Endothelial cell of hepatic sinusoid (primary cell): ENCODE results near the gene ARHGEF1.
"Not testable (repeated sequence)": the region's sequence is repeated elsewhere in the genome, so short reads cannot be mapped to it uniquely, and the experiment has no call there.

Source experiments
- in situ Hi-C: cut with HindIII; loops from 2 replicates; pipeline ENCODE4 v1.10.0; 2017; ENCODE audit warnings: low sequenced_read_pairs

The ARHGEF1 gene

DNA sequence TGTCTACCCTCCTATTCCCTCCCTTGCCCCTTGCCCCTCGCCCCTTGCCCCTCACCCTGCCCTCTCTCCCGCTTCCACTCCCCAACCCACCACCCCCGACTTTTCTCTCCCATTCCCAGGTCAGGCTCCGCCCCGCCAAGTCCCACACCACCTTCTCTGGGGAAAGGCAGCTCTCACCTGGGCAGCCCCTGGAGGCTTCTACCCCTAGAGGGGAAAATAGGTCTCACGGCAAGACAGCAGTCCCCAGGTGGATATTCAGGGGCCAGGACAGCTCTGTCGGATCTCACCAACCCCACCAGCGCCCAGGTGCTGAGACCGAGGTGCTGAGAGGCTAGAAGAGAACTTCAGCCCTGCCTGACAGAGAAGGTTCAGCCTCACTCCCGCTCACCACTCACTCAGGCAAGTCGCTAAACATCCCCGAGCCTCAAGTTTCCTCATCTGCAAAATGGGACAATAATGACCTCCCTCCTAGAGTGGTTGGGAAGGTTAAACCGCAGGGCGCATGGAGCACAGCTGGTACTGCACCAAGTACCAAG is 46.6 kb downstream of the ARHGEF1 start:
- in situ Hi-C loops = no loop called here

DNA sequence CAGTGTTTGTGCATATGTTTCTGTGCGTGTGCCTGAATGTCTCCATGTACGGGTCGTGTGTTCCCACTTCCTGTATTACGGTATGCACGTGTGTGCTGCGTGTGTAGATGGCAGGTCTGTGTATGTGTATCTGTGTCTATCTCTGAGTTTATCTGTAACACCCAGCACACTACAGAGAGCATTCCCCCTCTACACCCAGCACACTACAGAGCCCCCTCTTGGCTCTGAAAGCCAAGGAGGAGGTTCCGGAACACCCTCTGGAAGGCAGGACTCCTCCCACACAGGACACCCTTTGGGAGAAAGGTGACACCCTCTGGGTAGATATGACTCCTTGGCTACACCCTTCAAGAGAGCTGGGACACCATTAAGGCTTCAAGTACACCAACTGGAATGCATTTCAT is 47.3 kb downstream of the ARHGEF1 start:
- in situ Hi-C loops = no loop called here

DNA sequence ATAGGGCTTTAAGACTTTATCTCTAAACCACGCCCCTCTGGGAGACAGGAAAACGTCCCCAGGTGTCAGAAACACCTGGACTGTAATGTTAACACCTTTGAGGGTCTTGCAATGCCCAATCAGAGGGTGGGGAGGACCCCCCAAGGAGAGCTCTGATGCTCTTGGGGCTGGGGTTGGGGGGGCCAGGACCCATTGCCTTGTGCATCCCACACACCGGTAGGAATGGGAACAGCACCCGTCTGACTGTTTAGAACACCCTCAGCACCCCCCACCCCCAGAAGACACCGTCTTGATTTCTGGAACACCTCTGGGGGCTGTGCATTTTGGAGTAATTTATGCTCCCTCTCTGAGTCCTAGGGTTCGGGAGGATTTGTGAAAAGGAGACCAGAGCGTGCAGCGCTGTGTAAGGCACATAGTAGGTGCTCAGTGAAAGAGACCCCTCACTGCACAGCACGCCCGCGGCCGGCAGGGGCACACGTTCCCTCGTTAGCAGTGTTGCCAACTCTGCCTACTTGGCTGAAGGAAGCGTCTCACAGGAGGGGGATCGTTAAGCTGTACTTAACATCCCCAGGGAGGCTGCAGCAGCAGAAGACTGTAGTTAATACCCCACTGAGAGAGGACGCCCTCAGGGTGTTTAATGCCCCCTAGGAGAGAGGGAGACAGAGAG is 48.1 kb downstream of the ARHGEF1 start:
- in situ Hi-C loops = no loop called here

DNA sequence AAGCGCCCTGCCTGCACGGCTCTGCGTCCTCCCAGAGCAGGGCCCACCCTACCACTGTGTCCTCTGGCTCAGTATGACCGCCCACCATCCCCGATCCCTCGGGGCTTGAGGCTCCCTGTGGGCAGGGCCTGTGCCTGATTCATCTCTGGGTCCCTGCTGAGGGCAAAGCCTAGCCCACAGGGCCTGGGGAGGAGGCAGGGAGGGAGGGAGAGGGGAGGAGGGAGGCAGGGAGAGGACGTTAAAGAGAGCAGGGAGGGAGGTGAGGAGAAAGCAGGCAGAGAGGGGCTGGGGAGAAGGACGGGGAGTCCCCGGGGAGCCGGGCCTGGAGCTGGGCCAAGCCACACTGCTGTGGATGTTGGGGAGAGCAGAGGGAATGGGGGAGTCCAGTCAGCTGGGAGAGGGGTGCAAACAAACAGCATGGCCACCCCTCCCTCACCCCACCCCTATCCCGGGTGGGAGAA is 49.3 kb downstream of the ARHGEF1 start:
- in situ Hi-C loops = no loop called here

DNA sequence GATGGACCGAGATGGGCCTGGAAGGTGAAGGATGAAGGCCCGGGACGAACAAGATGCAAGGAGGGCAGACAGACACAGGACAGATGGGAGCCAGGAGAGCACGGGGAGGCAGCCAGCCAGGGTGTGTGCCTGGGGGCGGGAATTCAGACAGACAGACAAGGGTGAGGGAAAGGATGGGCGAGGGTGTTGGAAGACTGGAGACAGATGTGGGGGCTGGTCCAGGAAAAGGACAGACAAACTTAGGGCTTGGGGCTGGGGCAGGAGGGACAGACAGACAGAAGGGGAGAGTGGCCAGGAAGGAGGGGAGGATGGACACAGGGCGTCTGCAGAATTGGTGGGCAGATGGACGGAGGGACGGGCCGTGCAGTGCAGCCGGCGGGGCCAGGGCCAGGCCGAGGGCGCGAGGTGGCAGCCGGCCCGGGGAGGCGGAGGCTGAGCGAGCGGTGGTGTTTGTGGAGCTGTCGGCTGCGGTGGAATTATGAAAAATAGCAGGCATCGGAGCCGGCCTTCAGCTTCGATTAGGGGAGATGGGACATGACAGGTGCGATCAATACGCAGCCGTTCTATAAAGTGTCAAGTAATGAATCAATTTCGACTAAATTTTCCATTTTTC is 49.8 kb downstream of the ARHGEF1 start:
- in situ Hi-C loops = no loop called here

DNA sequence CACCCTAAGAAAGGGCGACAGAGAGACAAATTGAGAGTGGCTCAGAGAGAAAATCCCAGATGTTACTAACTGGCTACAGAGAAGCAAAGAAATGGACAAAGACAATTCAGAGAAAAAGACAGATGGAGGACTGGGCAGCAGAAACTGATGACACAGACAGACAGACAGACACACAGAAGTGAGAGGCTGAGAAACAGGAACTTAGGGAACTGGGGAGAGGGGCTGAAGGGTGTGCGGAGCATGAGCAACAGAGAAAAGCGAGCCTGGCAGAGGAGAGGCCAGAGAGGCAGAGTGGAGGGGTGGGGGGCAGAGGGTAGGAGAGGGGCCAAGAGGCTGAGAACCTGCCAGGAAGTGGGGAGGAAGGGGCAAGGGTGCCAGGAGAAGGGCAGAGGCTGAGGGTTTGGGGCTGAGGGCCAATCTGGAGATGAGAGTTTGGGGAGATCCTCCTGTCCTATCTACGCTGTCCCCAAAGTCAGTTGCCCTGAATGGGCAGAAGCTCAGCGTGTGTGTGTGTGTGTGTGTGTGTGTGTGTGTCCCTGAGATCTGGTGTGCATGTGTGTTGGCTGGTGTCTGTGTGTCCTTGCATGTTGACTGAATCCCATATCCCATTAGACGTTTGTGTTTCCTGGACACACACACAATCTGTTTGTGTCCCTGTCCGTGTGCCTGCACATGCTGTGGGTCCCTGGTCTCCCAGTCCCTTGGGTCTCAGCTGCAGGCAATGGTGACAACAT is 50.9 kb downstream of the ARHGEF1 start:
- in situ Hi-C loops = no loop called here

DNA sequence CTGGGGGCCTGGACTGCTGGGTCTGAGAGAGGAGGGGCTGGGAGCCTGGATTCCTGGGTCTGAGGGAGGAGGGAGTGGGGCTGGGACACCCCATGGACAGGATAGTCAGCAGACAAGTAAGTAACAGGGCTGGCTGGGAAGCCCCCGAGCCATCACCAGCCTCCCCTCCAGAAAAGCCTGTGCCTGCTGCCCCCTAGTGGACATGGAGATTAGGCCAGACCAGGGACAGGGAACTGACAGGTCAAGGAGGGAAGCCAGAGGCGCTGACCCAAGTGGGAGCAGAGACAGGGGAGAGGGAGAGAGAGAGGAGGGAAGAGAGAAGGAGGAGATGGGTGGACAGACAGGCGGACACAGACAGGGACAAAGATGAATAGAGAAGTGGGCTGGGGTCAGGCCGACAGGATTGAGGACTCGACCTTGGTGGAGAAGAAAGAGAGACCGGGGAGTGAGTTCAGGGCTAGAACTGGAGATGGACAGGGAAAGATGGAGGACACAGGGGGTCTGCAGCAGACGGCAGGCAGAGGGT is 51.9 kb downstream of the ARHGEF1 start:
- in situ Hi-C loops = no loop called here

DNA sequence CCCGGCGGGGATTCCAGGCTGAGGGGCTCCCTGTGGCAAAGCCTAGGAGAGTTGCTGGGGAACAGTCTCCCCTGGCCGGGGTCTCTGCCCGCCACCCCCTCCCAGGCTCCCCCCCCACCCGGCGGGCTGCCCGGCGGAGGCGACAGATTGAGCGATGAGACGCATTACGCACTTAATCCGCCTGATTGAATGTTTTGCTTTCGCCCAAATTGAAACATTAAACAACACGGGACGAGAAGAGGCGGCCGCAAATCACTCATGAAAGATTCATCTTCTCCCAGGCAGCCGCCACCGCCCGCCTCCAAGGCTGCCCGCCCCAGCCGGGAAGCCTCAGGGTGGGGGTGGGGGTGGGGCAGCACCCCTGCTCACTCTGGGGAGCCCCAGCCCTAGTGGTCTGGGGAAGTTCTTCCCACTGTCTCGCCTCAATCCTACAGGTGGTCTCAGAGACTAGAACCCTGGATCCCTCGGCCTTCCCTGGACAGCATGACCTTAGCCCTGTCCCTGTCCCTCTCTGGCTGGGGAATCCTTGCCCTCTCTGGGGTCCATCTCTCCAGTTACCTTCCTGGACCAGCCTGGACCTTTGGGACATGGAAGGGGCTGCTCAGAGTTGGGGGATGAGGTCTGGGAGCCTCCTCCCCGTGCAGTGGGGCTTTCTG is 52.9 kb downstream of the ARHGEF1 start:
- in situ Hi-C loops = no loop called here

DNA sequence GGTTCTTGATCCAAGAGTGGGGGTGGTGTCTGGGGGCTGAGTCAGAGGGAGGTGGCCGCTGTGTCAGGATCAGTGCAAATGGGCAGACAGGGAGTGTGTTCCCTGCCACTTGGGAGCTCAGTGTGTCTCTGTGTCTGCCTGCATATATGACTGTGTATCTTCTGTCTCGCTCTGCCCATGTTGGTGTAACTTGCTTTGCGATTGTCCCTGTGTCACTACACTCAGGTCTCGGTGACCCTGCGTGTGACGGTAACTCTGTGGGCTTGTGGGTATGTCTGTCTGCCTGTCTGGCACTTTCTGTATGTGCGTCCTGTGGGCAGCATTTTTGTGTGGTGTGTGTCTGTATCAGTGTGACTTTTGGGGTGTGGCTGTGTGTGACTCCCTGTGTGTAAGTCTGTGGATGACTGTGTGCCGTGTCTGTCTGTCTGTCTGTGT is 53.4 kb downstream of the ARHGEF1 start:
- in situ Hi-C loops = no loop called here

DNA sequence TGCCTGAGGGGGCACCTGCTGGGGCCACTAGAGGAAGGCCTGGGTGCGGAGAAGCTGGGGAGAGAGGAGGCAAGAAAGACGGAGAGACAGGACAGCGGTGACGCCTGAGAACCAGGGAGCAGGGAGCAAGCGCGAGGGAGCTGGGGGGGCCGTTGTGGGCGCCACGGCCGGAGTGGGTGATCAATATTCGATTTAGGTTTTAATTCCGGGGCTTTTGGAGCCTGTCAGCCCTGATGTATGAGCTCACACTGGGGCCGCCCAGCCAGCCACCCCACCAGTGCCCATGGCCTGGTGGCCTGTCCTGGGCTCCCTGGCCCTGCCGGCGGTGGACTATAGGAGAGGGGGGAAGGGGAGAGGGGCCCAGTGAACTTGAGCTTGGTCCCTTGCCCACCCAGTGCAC is 54.0 kb downstream of the ARHGEF1 start:
- in situ Hi-C loops = no loop called here

DNA sequence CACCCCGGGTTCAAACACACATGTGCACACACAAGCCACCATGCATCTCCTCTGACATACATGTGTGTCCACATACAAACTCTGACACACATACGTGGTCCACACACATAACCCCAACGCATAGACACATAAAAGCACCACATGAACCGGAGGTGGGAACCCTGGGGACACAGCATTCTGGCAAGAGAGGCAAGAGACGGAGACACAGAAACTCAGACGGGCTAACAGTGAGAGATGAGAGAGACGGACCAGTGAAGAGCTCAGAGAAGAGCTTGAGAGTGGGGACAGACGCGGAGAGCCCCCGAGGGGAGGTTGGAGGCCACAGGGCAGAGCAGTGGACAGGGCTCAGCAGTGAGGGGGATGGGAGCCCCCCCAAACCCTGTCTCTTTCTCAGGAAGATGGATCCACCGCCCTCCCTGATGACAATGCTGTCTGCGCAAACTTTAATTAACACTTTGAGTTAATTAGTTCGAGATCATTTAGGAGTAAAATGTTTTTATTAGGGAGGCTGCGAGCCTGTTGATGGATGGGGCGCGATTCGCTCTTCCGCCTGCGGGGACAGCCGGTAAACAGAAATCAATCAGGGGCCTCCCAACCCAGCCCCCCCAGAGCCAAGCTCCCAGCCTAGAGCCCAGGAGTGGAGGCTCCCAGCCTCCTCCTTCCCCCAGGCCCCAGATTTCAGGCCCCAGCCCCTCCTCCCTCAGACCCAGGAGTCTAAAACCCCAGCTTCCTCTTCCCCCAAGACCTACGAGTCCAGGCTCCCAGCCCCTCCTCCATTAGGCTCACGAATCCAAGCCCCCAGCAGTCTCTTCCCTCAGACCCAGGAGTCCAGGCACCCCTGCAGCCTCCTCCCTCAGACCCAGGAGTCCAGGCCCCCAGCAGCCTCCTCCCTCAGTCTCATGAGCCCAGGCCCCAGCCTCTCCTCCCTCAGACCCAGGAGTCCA is 54.8 kb downstream of the ARHGEF1 start:
- in situ Hi-C loops = no loop called here

DNA sequence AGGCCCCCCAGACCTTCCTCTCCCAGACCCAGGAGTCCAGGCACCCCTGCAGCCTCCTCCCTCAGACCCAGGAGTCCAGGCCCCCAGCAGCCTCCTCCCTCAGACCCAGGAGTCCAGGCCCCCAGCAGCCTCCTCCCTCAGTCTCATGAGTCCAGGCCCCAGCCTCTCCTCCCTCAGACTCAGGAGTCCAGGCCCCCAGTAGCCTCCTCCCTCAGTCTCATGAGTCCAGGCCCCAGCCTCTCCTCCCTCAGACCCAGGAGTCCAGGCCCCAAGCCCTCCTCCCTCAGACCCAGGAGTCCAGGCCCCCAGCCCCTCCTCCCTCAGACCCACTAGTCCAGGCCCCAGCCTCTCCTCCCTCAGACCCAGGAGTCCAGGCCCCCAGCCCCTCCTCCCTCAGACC is 56.2 kb downstream of the ARHGEF1 start:
- in situ Hi-C loops = not testable (repeated sequence)

DNA sequence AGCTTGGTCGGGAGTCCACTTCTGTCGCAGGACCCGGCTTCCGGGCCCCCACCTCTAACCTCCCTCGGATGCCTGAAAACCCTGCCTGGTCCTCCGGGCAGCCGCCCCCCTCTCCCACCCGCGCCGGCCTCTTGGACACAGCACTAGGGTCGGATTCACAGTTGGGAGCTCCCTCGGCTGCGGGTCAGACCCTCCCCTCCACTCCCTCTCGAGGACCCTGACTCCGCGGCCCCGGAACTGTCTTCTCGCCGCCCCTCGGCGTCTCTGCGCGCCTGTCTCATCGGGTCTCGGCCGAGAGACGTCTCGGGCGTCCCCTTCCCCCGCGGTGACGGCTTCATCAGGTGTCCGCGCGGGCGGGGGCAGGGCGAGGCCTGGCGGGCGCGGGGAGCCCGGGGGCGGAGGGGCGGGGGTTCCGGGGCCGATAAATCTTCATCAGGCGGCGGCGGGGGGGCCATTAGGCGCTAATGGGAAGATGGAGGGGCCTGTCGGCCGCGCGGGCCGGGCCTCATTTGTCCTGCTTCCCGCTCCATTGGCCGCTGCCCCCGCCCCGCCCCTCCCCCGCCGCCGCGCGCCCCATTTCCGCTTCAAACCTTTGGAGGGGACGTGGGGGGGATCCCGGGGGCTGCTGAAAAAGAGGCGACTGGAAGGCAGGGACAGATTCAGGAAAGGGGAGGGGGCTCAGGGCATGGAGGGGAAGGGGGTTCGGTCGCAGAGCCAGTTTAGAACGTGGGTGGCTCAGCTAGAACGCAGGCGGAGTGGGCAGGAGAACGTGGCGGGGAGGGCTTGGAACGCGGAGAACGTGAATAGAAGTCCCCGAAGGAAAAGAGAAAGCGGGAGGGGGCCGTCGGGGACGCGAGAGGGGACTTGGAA is 57.1 kb downstream of the ARHGEF1 start:
- in situ Hi-C loops = no loop called here

DNA sequence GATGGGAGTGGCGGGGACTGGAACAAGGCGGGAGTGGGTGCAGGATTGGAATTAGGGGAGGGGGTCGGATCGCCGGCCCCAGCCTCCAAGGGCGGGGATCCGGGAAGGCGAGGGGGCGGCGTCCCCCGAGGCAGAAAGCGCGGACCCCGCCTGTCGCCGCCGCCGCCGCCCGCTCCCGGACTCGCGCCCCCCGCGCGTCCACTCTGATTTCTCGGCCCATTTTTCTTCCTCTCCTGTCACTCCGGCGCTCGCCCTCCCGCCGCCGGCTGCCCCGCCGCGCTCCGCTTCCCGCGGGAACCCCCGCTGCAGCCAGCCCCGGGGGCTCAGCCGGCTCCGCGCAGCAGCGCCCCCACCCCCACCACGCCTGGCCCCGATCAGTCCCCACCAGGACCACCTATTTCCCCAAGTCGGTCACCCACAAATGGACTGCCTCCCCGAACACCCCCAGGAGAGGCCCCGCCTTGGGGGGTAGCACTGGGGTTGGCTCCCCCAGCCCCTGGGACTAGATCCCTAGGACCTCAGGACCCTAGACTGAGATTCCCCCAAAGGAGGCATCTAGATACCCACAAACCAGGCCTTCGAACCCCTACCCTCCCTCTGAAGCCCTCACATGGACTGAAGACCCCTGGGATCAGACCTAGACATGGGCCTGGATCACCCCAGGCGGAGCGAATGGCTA is 57.9 kb downstream of the ARHGEF1 start:
- in situ Hi-C loops = no loop called here

DNA sequence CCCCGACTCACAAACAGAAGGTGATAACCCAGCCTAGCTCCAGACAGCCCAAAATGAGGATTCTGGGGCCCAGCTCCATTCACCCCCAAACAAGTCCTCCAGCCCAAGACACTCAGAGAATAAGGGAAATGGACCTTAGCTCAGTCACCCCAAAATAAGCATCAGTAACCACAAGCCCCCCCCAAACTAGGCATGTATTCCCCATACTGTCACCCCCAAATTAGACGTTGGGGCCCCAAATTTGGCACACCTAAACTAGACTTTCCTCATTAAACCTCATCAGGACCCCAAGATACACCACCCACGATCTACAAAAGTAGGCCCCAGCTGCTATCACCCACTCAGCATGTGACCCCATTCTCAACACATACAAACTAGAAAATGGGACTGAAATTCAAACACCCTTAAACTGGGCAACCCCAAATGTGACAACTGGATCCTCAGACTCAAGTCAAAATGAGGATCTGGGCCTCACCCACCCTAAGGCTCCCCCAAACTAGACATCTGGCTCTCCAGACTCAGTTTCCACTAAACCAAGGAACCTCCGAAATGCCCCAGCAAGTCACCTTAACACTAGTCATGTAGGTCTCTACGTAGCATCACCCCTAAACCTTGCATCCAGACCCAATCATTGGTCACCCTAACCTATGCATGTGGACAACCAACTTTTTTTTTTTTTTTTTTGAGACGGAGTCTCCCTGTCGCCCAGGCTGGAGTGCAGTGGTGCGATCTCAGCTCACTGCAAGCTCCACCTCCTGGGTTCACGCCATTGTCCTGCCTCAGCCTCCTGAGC is 58.6 kb downstream of the ARHGEF1 start:
- in situ Hi-C loops = no loop called here

DNA sequence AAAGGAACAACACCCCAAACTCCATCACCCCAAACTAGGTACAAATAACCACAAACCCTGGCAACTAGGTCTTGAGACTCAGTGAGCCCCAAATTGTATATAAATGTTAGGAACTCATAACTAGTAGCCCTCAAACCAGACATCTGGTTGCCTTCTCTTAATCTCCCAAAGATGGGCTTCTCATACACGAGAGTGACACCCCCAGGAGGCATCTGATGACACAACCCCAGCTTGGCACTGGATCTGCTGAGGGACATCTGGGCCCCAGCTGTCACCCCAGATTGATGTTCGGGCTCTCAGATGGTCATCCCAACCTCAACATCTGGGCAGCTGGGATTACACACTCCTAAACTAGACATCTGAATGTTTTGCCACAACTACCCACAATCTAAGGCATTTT is 61.4 kb downstream of the ARHGEF1 start:
- in situ Hi-C loops = no loop called here

DNA sequence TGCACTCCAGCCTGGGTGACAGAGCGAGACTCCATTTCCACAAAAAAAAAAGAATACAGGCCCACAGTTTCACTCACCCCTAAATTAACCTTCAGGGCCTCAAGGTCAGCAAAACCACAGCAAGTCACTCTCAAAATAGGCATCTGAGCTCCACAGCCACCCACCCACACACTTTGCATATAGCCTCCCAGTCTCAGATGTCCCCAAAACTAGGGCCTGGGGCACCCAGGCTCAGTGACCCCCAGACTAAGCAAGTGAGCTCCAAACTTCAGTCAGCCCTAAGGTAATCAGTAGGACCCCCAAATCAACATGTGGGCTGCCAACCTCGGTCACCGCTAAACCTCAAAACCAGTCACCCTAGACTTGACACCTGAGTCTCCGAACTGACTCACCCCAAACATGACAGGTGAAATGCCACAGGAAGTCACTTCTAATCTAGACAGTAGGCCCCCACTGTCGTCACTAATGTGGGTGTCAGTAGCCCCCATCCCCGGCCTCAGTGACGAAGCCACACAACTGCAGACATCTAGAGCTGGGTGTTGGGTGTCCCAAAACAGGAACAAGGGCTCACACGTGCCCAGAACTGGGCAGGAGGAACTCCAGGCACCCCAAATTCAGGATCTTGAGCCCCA is 62.3 kb downstream of the ARHGEF1 start:
- in situ Hi-C loops = no loop called here
